Osteoblast (primary cell): ENCODE results near the gene SPOP. TPM values are rescaled to one million over a fixed set of nuclear protein-coding genes. Genes with fewer than 3 reads are reported as not detected.

Source experiments
- DNase-seq: peaks from one replicate; pipeline ENCODE4 v3.0.0; 2011; ENCODE audit warnings: low spot score, mixed read lengths; ENCODE audit not compliant: insufficient read length; ENCODE audit errors: missing footprints
- H2AFZ ChIP-seq: 2 replicates; pipeline ENCODE4 v1.6.0; 2011; ENCODE audit warnings: mild to moderate bottlenecking, low read length
- H3K27ac ChIP-seq: 2 replicates; pipeline ENCODE4 v1.5.1; 2011; ENCODE audit warnings: mild to moderate bottlenecking, low read depth, low read length, moderate library complexity
- H3K27me3 ChIP-seq: 2 replicates; pipeline ENCODE4 v1.6.0; 2012; ENCODE audit warnings: mild to moderate bottlenecking, control low read depth, inconsistent platforms, low read length, moderate library complexity; ENCODE audit not compliant: insufficient read depth
- H3K36me3 ChIP-seq: 2 replicates; pipeline ENCODE4 v1.5.1; 2011; ENCODE audit warnings: mild to moderate bottlenecking, low read length, control low read depth, moderate library complexity; ENCODE audit not compliant: insufficient read depth
- H3K4me1 ChIP-seq: 2 replicates; pipeline ENCODE4 v1.5.1; 2011; ENCODE audit warnings: mild to moderate bottlenecking, low read length, control low read depth, moderate library complexity; ENCODE audit not compliant: insufficient read depth
- H3K4me2 ChIP-seq: 2 replicates; pipeline ENCODE4 v1.6.0; 2011; ENCODE audit warnings: mild to moderate bottlenecking, low read length; ENCODE audit not compliant: insufficient read depth
- H3K4me3 ChIP-seq: fragments of 200-600 bp; sonication (generic); 3 replicates; pipeline ENCODE4 v1.5.1; 2012; ENCODE audit warnings: mild to moderate bottlenecking, low read length, inconsistent platforms; ENCODE audit not compliant: insufficient read depth
- H3K79me2 ChIP-seq: 2 replicates; pipeline ENCODE4 v1.6.0; 2012; ENCODE audit warnings: mild to moderate bottlenecking, low read length, control low read depth, inconsistent platforms; ENCODE audit not compliant: insufficient read depth
- H3K9me3 ChIP-seq: 2 replicates; pipeline ENCODE4 v1.5.1; 2011; ENCODE audit warnings: low read depth, low read length, control low read depth
- H4K20me1 ChIP-seq: 2 replicates; pipeline ENCODE4 v1.6.0; 2012; ENCODE audit warnings: mild to moderate bottlenecking, low read length, control low read depth; ENCODE audit not compliant: insufficient read depth
- total RNA-seq: library from RNA; depleted of rRNA; stranded (reverse); fragments of >200 nt; gene quantifications from 2 replicates; pipeline ENCODE4 v1.2.3, GENCODE V29; 2012
- TF ChIP-seq, protein P1 (sequence below): IDR thresholded peaks from 2 replicates; pipeline ENCODE4 v1.5.1; 2011; ENCODE audit warnings: mild to moderate bottlenecking, low read depth, low read length, moderate library complexity; ENCODE audit errors: extremely low read depth

SPOP gene
- total RNA-seq, 1 donor, result 55.7 TPM

DNA sequence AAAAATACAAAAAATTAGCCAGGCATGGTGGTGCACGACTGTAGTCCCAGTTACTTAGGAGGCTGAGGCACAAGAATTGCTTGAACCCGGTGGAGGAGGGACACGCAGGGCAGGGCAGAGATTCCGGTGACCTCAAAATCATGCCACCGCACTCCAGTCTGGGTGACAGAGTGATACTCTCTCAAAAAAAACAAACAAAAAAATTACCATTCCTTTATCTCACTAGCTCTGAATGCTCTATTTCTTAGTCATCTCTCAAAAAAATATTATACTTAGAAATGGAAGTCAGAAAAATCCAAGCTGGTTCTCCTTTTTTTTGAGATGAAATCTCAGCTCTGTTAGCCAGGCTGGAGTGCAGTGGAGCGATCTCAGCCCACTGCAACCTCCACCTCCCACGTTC is 40.8 kb downstream of the SPOP start:
- no peaks in the 10 kb centered on the region for H3K36me3 ChIP-seq
- H3K4me2 ChIP-seq, result peak overlapping the region; percentile 53
- TF ChIP-seq, protein P1, sequence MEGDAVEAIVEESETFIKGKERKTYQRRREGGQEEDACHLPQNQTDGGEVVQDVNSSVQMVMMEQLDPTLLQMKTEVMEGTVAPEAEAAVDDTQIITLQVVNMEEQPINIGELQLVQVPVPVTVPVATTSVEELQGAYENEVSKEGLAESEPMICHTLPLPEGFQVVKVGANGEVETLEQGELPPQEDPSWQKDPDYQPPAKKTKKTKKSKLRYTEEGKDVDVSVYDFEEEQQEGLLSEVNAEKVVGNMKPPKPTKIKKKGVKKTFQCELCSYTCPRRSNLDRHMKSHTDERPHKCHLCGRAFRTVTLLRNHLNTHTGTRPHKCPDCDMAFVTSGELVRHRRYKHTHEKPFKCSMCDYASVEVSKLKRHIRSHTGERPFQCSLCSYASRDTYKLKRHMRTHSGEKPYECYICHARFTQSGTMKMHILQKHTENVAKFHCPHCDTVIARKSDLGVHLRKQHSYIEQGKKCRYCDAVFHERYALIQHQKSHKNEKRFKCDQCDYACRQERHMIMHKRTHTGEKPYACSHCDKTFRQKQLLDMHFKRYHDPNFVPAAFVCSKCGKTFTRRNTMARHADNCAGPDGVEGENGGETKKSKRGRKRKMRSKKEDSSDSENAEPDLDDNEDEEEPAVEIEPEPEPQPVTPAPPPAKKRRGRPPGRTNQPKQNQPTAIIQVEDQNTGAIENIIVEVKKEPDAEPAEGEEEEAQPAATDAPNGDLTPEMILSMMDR, result no peak
- H3K27ac ChIP-seq, result peak overlapping the region; percentile 66
- DNase-seq, result peak; percentile 56
- H4K20me1 ChIP-seq, result no peaks in the 10 kb centered on the region
- H3K79me2 ChIP-seq, result peaks cover 67% of the 10 kb centered on the region
- H3K27me3 ChIP-seq, result no peaks in the 10 kb centered on the region
- H3K9me3 ChIP-seq, result no peaks in the 10 kb centered on the region
- no peak overlapping the region for H3K4me3 ChIP-seq
- H3K4me1 ChIP-seq, result peaks cover 37% of the 10 kb centered on the region
- H2AFZ ChIP-seq, result no peak overlapping the region

DNA sequence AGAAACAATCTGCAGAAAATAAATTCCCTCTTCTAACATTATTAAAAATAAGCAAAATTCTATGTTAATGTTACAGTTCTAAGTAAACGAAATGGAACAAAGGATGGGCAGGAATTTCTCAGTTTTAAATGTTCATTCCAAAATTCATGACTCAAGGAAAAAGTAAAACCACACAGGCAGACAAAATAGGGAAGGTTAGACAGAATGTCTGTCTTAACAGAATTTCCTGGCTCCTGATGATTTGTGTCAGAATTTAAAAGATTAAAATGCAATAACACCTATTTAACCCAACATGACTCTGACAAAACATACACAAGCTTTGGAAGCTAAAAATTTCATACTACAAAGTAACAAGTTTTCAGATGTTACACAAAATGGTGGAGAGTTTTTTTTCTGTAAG is 42.8 kb downstream of the SPOP start:
- Histone ChIP-seq H3K4me2 (peak overlapping the region; percentile 32), H3K9me3 (no peaks in the 10 kb centered on the region), H3K36me3 (no peaks in the 10 kb centered on the region), H3K79me2 (peaks cover 62% of the 10 kb centered on the region), H4K20me1 (no peaks in the 10 kb centered on the region), H3K4me3 (no peak overlapping the region), H3K27ac (peak overlapping the region; percentile 35), H2AFZ (no peak overlapping the region), H3K27me3 (no peaks in the 10 kb centered on the region), H3K4me1 (peaks cover 37% of the 10 kb centered on the region)
- TF ChIP-seq, protein P1, result no peak
- no peak for DNase-seq

DNA sequence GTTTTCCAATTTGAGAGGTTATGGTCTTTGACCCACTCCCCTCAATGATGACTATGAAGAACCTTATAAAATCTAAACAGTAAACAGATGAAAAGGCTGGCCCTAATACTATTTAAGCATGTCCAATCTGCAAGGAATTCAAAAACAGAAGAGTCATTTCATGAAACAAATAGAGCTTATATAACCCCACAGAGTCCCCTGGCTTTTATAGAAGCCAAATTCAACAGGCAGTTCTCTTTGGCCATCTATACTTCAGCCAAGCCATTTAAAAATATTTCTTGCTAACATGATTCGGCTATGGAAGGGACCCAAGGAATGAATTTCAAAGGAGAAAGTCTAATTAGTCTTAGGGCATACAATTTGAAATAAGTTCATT is 43.4 kb downstream of the SPOP start:
- Histone ChIP-seq H3K4me3 (no peak overlapping the region), H2AFZ (no peak overlapping the region), H3K9me3 (no peaks in the 10 kb centered on the region), H3K4me2 (peak overlapping the region; percentile 32), H3K79me2 (peaks cover 64% of the 10 kb centered on the region), H3K27ac (peak overlapping the region; percentile 35), H4K20me1 (no peaks in the 10 kb centered on the region), H3K27me3 (no peaks in the 10 kb centered on the region), H3K4me1 (peaks cover 41% of the 10 kb centered on the region), H3K36me3 (no peaks in the 10 kb centered on the region)
- peak; percentile 49 for DNase-seq
- TF ChIP-seq, protein P1, result no peak

DNA sequence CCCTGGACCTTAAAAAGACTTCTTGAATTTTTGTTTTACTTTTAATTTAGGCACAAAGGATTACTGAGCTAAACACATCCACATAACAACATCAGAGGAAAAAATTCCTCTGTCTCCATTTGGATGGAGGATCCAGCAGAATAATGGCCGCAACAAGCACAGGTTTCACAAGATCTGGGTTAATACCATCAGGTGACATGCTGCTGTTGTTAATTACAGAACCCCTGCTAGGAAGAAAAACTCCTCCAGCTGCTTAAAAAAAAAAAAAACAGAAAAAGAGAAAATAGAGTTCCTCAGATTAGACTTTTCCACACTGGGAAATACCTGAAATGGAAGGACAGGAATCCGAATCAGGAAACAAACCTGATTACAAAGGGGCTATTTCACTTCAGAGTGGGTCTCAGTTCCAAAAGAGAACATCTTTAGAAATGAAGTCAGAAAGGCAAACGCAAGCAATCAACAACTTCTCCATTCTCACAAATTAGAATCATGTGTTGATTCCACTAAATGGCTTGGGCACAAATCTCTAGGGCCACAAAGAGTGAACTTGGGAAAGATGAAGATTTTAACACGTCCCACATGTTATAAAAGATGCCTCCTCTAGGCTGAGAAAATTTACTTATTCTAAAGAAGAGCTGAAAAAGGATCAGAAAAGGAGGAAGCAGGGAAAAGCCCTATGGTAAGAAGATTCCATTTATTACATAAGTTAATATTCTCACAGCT is 44.0 kb downstream of the SPOP start:
- H3K27me3 ChIP-seq, result no peaks in the 10 kb centered on the region
- H3K4me1 ChIP-seq, result peaks cover 43% of the 10 kb centered on the region
- peak overlapping the region; percentile 35 for H3K27ac ChIP-seq
- DNase-seq, result no peak
- H2AFZ ChIP-seq, result no peak overlapping the region
- no peaks in the 10 kb centered on the region for H3K36me3 ChIP-seq
- no peaks in the 10 kb centered on the region for H3K9me3 ChIP-seq
- TF ChIP-seq, protein P1, result no peak
- no peaks in the 10 kb centered on the region for H4K20me1 ChIP-seq
- no peak overlapping the region for H3K4me2 ChIP-seq
- no peak overlapping the region for H3K4me3 ChIP-seq
- peaks cover 62% of the 10 kb centered on the region for H3K79me2 ChIP-seq
